GM21717 (cell line): ENCODE data around the gene CORO2B.
"Not testable (repeated sequence)": the region's sequence is repeated elsewhere in the genome, so short reads cannot be mapped to it uniquely, and the experiment has no call there.

Source experiments
- ATAC-seq: cut with Tn5 transposase; IDR thresholded peaks from one replicate; pipeline ENCODE4 v1.9.1; 2021; ENCODE audit warnings: mild to moderate bottlenecking, moderate library complexity; ENCODE audit not compliant: unreplicated experiment

Gene CORO2B

DNA sequence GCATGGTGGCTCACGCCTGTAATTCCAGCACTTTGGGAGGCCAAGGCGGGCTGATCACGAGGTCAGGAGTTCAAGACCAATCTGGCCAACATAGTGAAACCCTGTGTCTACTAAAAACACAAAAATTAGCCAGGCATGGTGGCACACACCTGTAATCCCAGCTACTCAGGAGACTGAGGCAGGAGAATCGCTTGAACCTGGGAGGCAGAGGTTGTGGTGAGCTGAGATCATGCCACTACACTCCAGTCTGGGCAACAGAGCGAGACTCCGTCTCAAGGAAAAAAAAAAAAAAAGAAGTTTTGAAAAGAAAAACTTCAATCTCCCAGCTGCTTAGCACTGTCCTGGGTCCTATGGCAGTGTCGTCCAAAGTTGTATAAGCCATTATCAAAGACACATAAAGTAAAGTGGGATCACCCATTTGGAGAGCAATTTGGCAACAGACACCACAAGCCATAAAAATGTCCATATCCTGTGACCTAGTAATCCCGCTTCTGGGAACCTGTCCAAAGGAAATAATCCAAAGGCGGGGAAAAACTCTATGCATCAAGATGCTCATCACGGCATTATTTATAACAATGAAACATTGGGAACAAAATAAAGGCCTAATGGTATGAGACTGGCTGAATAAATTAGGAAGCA is 26.2 kb downstream of the CORO2B start:
- ATAC-seq, result not testable (repeated sequence)

- no peak for ATAC-seq
These were observed 27.6 kb downstream of the CORO2B start for GRCh38 chr15:68606375-68606774.

GRCh38 chr15:68608206-68608843 is 29.5 kb downstream of the CORO2B start:
- ATAC-seq, result no peak

DNA sequence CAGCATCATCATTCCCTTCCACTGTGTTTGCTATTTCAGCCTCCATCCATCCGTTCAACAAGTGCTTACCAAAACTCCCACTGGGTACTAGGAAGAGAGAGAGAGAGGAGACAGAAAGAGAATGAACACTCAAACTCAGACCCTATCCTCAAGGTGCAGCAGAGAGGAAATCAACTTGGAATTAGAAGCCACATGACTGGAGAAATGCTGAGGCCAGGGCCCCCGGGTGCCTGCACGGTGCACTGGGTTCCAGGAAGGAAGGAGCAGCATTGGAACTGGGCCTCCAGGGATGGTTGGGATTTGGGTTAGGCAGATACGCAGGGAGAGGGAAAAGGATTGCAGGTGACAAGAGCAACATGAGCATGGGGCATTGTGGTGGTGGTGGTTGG is 30.0 kb downstream of the CORO2B start:
- ATAC-seq, result no peak

DNA sequence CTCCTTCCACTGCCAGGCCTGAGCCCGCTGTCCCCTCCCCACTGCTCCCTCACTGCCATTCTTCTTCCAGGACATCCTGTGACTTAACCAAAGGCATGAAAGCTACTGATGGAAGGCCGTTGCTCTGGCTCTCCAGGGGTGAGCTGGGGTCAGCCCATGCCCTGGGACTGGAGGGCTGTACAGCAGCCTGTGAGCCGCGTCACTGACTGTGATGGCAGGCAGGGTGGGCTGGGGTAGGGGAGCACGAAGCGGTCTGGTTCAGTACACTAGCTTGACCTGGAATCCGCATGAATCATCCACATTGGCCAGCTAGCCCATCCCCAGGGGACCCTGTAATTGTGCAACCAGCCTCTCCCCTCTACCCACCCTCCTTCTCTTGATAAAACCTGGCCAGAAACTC is 30.8 kb downstream of the CORO2B start:
- no peak for ATAC-seq

- no peak for ATAC-seq
These were observed 32.0 kb downstream of the CORO2B start for GRCh38 chr15:68610825-68611224.

DNA sequence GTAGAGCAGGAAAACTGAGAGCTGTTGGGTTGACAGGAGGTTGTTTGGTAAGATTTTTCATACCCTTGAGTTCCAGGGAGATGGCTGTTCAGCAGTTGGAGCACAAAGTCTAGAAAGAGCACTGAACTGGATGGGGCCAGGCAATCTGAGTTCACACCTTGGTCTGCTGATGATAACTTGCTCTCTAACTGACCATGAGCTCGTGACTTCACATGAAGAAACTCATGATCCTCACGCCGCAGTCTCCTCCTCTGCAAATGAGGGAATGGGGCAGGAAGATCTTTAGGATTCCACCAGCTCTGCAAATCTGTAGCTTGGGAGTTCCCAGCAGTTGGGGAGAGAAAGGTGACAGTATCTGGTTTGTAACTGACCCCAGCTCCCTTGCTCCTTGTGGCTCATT is 33.7 kb downstream of the CORO2B start:
- ATAC-seq, result no peak

DNA sequence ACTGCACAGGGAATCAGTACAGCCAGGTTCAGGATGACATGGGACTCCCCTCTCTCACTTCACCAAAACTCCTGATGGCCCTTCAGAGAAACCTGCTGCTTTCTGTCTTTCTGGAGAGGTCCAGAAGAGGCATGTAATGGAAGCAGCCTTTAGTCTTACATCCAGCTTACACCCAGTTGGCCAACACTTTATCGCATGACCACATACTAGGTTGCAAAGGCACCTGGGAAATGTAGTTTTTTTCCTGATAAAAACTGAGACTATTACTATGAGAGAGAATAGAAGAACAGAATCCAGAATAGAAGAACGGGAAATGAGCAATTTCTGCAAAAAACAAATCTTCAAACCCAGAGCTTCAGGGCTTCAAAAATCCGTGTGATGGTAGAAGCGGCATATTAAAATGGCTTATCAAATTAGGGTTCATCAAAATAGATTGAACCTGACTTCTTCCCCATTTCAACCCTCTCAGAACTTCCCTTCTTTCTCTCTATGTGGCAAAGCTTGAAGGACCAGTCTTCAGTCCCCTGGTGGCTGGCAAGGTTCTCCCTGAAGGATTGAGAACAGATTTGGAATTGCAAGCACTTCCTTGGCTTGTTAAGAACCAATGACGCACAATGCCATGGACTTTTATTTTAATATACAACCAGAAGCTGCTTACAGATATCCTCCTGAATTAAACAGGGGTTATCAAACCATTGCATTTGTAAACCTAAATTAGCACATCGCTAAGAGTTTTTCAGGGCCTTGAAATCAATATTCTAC is 34.4 kb downstream of the CORO2B start:
- ATAC-seq, result no peak

- no peak for ATAC-seq
These were observed 35.7 kb downstream of the CORO2B start for GRCh38 chr15:68614286-68615035.

DNA sequence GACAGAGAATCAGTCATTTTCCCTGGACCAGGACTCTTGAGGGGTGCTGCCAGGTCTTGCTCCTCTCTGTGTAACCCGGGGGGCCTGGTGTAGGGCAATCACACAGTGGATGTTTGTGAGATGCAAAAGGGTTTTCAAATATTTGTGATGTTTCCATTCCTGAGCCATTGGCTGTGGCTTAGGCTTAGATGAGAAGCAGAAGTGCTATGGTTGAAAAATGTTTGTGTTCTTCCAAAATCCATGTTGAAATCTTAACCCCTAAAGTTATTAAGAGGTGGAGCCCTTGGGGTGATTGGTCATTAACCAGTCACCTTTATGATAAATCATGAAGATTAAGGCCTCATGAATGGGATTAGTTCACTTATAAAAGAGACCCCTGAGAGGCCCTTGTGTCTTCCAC is 36.5 kb downstream of the CORO2B start:
- ATAC-seq, result no peak

- ATAC-seq, result no peak
These were observed 37.0 kb downstream of the CORO2B start for GRCh38 chr15:68615811-68616210.

- no peak for ATAC-seq
These were observed 37.6 kb downstream of the CORO2B start for GRCh38 chr15:68616397-68616796.

GRCh38 chr15:68617001-68617400 is 38.2 kb downstream of the CORO2B start:
- no peak for ATAC-seq

- no peak for ATAC-seq
These were observed 39.0 kb downstream of the CORO2B start for GRCh38 chr15:68617777-68618176.

- no peak for ATAC-seq
These were observed 39.6 kb downstream of the CORO2B start for GRCh38 chr15:68618394-68618793.

- ATAC-seq, result no peak
These were observed 40.3 kb downstream of the CORO2B start for GRCh38 chr15:68618908-68619698.

- no peak for ATAC-seq
These were observed 42.1 kb downstream of the CORO2B start for GRCh38 chr15:68620721-68621527.

DNA sequence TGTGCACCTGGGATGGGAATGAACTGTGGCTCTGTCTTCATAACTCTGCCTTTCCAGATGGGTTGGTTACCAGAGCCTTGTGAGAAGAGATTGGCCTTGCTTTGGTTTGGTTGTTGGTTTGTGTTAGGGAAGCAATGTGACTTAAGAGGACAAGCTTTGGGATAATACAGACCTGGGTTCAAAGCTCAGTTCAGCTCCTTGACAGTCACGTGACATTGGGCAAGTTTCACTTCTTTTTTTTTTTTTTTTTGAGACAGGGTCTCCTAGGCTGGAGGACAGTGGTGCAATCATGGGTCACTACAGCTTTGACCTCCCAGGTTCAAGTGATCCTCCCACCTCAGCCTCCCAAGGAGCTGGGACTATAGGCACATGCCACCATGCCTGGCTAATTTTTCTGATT is 42.7 kb downstream of the CORO2B start:
- ATAC-seq, result no peak

DNA sequence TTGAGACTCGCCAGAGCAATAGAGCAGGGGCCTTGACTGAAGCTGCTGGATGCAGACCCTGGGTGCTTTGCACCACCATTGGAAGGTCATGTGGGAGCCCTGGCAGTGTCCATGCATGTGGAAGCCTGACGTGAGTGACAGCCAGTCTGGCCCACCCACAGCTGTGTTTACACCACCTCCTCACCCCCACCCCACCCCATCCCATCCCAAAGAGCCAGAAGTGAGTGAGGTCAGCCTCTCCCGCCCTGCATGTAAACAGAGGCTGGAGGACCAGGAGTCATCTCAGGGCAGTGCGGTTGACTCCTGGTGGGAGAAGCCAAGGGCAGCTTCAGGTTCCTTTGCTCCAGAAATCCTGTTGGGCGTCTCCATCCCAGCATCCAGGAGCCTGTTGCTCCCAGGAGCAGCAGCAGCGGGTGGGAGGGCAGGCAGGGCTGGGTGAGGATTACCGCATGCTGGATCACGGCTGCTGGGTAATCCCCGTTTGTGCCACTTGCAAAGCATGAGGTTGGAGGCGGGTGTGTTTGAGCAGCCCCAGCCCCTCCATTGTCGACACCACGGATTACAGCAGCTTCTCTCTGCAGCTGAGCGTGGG is 44.6 kb downstream of the CORO2B start:
- no peak for ATAC-seq
